ENCODE results near the gene PTMS.

Gene PTMS

DNA sequence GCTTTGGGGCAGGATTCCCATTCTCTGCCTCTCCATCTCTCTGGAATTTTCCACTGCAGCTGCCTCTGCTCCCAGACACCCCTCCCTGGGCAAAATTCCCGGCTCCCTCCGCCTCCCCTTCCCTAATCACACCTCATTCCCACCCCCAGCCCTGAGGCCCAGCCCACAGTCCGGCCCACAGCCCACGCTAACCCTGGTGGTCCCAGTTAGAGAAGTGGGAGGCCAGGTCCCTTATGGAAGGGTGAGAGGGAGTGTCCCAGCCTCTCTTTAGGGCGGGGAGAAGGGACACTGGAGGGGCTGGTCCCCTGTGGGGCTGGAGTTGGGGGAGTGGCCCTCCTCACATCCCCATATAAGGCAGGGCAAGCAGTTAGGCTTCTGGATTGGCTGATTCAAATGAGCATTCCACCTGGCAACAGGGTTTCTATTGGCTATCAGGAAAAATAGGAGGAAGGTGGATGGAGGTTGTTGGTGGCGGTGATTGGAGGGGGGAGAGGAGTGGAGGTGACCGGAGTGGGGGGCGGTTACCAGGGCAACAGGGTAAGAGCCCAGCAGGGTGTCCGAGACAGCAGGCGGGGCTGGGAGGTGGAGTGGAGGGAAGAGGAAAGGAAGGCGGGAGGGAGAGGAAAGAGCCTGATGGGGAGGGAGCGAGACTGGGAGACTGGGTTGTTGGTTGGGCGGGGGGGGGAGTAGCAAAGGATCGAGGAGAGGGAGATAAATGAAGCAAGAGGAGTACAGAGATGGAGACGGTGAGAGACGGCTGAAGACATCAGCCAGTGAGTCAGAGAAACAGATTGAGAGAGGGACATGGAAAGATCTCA, 1.9 kb upstream of the PTMS start (continued):
- TF ChIP-seq, protein P1, sequence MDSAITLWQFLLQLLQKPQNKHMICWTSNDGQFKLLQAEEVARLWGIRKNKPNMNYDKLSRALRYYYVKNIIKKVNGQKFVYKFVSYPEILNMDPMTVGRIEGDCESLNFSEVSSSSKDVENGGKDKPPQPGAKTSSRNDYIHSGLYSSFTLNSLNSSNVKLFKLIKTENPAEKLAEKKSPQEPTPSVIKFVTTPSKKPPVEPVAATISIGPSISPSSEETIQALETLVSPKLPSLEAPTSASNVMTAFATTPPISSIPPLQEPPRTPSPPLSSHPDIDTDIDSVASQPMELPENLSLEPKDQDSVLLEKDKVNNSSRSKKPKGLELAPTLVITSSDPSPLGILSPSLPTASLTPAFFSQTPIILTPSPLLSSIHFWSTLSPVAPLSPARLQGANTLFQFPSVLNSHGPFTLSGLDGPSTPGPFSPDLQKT (IDR thresholded peaks at IDR 0.05; ENCODE audit: borderline replicate concordance, low read depth, low read length): no peak
- TF ChIP-seq SP2 (tag by site-specific recombination; IDR thresholded peaks at IDR 0.05) (peak; percentile 97), RBAK (tag by site-specific recombination; IDR thresholded peaks at IDR 0.05) (no peak), ZNF843 (tag by site-specific recombination; IDR thresholded peaks at IDR 0.05) (peak; percentile 82), ZNF529 (tag by site-specific recombination; IDR thresholded peaks at IDR 0.05; ENCODE audit: insufficient replicate concordance) (no peak), ZFP37 (tag by site-specific recombination; IDR thresholded peaks at IDR 0.05) (no peak), HOXC10 (CRISPR knock-in tag; IDR thresholded peaks at IDR 0.05) (no peak), TCF7L2 (IDR thresholded peaks at IDR 0.05; ENCODE audit: borderline replicate concordance, low read depth, low read length) (no peak), GLI4 (tag by site-specific recombination; IDR thresholded peaks at IDR 0.05) (no peak; the same call in 1 of the 2 replicates), ZNF121 (tag by site-specific recombination; IDR thresholded peaks at IDR 0.05) (no peak), FEZF1 (tag by site-specific recombination; IDR thresholded peaks at IDR 0.05) (no peak), TRIM28 (IDR thresholded peaks at IDR 0.05; ENCODE audit: borderline replicate concordance, low read length) (no peak), ZNF214 (tag by site-specific recombination; IDR thresholded peaks at IDR 0.05; ENCODE audit: borderline replicate concordance) (no peak), ATF2 (tag by site-specific recombination; IDR thresholded peaks at IDR 0.05; ENCODE audit: low read depth) (no peak), ZNF76 (tag by site-specific recombination; IDR thresholded peaks at IDR 0.05; ENCODE audit: borderline replicate concordance, low read depth) (peak; percentile 83), ZNF610 (tag by site-specific recombination; IDR thresholded peaks at IDR 0.05; ENCODE audit: borderline replicate concordance) (0 out of 2 replicates have a peak, but pooled peaks have one; percentile 47), ZBTB8A (tag by site-specific recombination; IDR thresholded peaks at IDR 0.05) (peak; percentile 84), ZBTB11 (tag by site-specific recombination; conservative IDR thresholded peaks at IDR 0.05; ENCODE audit: low read depth) (no peak), ZNF692 (tag by site-specific recombination; IDR thresholded peaks at IDR 0.05) (peak; percentile 45), ZNF768 (tag by site-specific recombination; IDR thresholded peaks at IDR 0.05) (no peak), ZNF341 (tag by site-specific recombination; IDR thresholded peaks at IDR 0.05; ENCODE audit: low read depth) (peak; percentile 100), ZNF184 (tag by site-specific recombination; IDR thresholded peaks at IDR 0.05) (no peak), ZNF501 (tag by site-specific recombination; IDR thresholded peaks at IDR 0.05) (no peak; the same call in 1 of the 2 replicates), ZBTB7A (tag by site-specific recombination; IDR thresholded peaks at IDR 0.05; ENCODE audit: low read depth) (0 out of 2 replicates have a peak, but pooled peaks have one; percentile 57)
- TF ChIP-seq, protein P2, sequence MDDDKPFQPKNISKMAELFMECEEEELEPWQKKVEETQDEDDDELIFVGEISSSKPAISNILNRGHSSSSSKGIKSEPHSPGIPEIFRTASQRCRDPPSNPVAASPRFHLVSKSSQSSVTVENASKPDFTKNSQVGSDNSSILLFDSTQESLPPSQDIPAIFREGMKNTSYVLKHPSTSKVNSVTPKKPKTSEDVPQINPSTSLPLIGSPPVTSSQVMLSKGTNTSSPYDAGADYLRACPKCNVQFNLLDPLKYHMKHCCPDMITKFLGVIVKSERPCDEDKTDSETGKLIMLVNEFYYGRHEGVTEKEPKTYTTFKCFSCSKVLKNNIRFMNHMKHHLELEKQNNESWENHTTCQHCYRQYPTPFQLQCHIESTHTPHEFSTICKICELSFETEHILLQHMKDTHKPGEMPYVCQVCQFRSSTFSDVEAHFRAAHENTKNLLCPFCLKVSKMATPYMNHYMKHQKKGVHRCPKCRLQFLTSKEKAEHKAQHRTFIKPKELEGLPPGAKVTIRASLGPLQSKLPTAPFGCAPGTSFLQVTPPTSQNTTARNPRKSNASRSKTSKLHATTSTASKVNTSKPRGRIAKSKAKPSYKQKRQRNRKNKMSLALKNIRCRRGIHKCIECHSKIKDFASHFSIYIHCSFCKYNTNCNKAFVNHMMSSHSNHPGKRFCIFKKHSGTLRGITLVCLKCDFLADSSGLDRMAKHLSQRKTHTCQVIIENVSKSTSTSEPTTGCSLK (tag by site-specific recombination; IDR thresholded peaks at IDR 0.05): no peak
- TF ChIP-seq, protein P3, sequence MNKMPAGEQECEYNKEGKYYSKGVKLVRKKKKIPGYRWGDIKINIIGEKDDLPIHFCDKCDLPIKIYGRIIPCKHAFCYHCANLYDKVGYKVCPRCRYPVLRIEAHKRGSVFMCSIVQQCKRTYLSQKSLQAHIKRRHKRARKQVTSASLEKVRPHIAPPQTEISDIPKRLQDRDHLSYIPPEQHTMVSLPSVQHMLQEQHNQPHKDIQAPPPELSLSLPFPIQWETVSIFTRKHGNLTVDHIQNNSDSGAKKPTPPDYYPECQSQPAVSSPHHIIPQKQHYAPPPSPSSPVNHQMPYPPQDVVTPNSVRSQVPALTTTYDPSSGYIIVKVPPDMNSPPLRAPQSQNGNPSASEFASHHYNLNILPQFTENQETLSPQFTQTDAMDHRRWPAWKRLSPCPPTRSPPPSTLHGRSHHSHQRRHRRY (tag by site-specific recombination; IDR thresholded peaks at IDR 0.05): no peak
- TF ChIP-seq, protein P4, sequence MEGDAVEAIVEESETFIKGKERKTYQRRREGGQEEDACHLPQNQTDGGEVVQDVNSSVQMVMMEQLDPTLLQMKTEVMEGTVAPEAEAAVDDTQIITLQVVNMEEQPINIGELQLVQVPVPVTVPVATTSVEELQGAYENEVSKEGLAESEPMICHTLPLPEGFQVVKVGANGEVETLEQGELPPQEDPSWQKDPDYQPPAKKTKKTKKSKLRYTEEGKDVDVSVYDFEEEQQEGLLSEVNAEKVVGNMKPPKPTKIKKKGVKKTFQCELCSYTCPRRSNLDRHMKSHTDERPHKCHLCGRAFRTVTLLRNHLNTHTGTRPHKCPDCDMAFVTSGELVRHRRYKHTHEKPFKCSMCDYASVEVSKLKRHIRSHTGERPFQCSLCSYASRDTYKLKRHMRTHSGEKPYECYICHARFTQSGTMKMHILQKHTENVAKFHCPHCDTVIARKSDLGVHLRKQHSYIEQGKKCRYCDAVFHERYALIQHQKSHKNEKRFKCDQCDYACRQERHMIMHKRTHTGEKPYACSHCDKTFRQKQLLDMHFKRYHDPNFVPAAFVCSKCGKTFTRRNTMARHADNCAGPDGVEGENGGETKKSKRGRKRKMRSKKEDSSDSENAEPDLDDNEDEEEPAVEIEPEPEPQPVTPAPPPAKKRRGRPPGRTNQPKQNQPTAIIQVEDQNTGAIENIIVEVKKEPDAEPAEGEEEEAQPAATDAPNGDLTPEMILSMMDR (tag by site-specific recombination; IDR thresholded peaks at IDR 0.05): no peak
